ENCODE data around the gene FKBP5.
A peak's percentile ranks its signal among the peaks of the same experiment; 100 is the strongest.
"Not testable (repeated sequence)": the region's sequence is repeated elsewhere in the genome, so short reads cannot be mapped to it uniquely, and the experiment has no call there.

FKBP5 gene

DNA sequence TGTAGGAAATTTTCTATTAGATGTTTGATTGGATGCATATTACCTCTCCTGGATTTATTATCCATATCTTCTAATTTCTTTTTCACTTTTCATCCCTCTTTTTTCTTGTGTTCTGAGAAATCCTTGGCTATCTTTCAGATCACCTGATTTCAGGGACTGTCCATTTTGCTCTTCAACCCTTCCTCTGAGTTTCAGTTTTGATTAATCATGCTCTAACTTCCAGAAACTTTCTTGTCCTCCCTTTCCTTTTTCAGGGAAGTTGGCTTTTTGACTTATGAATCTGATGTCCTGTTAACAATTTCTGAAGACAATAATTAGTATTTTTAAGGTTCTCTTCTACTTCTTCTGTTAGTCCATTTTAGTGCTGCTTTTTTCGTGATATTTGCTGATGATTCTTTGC lies 79.1 kb downstream of the FKBP5 start:
- DNase-seq (ENCODE audit: low spot score): no peak

DNA sequence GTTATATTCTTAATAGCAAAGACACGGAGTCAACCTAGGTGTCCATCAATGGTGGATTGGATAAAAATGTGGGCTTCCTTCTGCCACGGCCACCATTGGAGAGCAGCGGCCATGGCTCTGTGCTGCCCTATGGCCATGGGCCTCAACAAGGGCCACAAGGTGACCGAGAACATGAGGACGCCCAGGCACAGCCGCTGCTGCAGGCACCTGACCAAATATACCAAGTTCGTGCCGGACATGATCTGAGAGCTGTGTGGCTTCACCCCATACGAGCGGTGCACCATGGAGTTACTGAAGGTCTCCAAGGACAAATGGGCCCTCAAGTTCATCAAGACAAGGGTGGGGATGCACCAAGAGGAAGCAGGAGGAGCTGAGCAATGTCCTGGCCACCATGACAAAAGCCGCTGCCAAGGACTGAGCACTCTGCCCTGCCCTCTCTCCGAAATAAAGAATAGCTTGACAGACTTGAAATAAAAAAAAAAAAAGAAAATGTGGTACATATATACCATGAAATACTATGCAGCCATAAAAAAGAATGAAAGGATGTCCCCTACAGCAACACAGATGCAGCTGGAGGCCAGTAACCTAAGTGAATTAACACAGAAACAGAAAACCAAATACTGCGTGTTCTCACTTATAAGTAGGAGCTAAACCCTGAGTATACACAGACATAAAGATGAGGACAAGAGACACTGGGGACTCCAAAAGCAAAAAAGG lies 81.0 kb downstream of the FKBP5 start:
- DNase-seq (ENCODE audit: low spot score): no peak

DNA sequence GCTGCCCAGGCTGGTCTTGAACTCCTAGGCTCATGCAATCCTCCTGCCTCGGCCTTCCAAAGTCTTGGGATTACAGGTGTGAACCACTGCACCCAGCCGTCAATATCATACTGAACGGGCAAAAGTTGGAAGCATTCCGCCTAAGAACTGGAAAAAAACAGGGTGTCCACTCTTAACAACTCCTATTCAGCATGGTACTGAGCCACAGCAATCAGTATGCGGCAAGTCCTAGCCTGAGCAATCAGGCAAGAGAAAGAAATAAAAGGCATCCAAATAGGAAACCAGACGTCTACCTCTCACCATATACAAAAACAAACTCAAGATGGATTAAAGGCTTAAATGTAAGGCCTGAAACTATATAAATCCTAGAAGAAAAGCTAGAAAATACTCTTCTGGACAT lies 83.1 kb downstream of the FKBP5 start:
- DNase-seq (ENCODE audit: low spot score): no peak

DNA sequence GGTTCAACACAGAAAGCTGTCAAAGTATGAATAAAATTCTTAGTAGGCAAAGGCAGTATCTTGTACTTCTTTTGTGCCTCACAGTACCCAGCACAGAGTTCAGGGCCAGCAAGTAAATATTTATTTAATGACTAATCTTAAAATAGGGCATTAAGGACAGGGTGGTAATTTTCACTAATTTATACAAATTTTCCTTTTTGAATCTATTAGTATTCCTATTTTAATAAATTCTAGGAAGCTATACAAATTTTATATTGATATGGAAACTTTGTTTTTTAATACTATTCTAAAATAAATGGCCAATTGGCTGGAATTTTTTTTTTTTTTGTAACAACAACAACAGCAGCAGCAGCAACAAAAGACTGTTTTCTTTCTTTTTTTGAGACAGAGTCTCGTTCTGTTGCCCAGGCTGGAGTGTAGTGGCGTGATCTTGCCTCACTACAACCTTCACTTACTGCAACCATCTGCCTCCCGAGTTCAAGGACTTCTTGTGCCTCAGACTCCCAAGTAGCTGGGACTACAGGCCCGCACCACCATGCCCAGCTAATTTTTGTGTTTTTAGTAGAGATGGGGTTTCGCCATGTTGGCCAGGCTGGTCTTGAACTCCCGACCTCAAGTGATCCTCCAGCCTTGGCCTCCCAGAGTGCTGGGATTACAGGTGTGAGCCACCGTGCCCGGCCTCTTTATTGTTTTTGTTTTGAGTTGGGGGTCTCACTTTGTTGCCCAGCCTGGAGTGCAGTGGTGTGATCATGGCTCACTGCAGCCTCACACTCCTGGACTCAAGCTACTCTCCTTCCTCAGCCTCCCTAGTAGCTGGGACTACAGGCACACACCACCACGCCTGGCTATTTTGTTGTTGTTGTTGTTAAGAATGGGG lies 85.2 kb downstream of the FKBP5 start:
- DNase-seq (ENCODE audit: low spot score): peak; percentile 20

DNA sequence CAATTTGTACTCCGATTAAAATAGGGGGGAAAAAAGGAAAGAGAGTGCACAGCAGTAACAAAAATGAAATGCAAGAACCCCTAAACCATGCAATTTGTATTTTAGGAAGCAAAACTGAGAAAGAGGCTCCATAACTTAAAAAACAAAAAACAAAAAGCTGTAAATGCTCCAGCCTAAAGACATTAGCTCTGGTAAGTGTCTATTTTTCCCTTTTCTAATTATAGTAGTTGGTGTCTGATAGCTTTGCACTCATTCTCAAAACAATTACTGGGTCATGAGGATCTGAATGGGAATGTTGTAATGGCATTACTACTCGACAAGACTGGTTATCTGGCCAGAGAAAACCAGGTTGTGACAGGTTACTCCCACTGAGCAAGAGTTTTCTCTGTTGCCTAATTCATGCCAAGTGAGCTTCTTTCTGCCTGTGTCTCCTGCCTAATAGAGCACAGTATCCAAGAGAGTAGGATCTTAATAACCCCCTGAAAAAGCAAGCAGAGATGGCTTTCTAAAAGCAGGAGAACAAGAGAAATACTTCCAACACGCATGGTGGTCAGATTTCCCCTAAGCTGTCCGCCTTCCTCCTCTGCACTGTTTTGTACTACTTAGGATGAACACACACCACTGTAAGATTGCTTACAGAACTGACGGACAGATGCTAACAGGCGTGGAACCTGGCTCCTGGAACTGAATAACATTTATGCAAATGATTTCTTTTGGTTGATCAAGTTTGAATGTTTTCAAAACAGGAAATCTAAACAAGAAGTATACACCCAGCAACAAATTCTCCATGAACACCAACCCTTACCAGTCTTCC lies 86.4 kb downstream of the FKBP5 start:
- DNase-seq (ENCODE audit: low spot score): peak; percentile 44

DNA sequence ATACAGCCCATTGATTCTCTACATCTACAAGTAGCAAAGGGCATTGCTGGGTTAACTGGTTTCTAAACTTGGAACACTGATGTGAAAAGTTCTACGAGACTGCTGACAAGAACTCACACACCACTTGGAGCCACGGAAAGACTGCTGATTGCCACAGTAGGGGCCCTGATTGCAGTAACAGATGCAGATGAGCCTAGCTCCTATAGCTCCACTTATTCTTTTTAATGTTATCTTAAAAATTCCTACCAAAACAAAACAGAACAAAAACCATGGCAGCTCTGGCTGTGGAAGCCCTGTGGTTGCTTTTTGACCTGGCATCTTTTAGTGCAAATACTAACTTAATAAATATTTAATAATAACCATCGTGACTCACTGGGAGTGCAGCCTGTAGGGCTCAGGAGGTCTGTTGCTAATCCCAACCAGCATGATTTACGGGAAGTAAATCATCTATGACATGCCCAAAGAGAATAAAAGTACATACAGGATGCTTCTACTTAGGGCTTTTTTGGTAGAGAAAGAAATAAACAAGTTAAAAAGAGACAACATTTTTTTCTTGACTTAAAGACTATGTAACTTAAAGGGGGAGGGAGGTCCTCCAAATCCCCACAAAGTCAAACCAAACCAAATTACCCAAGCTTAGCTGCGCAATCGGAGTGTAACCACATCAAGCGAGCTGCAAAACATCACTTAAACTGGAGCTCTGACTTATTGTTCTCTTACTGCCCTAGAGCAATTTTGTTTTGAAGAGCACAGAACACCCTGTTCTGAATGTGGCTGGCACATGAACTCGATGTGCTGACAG lies 87.2 kb downstream of the FKBP5 start:
- DNase-seq (ENCODE audit: low spot score): peak; percentile 85

DNA sequence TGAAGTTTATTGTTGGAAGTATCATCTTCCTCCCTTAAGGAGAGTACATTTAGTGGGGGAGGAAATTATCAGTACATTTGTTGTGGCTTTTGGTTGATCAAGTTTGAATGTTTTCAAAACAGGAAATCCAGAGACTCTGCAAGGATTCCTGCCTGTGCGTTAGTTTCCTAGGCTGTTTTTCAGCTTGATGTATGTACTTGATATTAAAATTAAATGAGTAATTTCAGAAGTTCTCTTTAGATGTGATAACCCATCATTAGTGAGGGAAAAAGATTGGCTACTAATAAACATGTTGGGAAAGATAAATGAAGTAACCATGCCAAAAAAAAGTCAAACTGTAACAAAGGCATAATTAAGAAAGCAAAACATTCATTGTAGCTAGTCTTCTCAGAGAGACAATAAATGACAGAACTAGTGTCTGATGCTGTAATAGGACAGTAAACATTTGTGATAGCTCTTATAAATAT lies 88.0 kb downstream of the FKBP5 start:
- peak; percentile 33 for DNase-seq (ENCODE audit: low spot score)

DNA sequence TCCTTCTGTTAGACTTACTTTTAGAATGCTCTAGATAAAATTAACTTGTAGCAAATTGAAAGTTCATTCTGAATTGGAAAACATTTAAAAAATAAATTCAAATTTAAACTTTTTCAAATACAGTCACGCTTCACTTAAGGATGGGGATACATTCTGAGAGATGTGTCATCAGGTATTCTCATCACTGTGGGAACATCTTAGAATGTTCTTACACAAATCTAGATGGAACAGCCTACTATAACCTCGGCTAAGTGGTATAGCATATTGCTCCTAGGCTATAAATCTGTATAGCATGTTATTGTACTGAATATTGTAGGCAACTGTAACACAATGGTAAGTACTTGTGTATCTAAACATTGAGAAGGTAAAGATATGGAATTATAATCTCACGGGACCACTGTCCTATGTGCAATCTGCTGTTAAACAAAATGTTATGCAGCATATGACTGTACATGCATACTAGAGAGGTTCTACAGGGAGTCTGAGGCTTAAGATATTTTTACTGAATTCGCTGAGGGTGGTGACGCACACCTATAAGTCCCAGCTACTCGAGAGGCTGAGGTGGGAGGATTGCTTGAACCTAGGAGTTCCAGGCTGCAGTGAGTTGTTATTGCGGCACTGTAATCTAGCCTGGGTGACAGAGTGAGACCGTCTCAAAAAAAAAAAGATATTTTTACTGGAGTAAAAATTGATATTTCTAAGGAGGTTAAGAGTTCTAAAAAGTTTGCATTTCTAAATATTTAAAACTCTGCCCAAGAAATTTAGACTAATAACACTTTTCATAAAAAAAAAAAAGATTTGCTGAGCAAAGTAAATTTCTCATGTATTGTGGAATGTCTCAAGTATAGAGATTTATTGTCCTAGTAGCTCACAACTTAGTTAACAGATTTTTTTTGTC lies 88.7 kb downstream of the FKBP5 start:
- DNase-seq (ENCODE audit: low spot score): no peak

DNA sequence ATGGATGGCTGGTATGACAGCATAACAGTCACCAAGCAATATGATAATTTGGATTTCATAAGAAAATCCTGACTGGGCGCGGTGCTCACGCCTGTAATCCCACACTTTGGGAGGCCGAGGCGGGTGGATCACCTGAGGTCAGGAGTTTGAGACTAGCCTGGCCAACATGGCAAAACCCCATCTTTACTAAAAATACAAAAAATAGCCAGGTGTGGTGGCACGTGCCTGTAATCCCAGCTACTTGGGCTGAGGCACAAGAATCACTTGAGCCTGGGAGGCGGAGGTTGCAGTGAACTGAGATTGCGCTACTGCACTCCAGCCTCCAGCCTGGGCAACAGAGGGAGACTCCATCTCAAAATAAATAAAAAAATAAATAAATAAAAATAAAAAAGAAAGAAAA lies 90.1 kb downstream of the FKBP5 start:
- DNase-seq (ENCODE audit: low spot score): not testable (repeated sequence)

DNA sequence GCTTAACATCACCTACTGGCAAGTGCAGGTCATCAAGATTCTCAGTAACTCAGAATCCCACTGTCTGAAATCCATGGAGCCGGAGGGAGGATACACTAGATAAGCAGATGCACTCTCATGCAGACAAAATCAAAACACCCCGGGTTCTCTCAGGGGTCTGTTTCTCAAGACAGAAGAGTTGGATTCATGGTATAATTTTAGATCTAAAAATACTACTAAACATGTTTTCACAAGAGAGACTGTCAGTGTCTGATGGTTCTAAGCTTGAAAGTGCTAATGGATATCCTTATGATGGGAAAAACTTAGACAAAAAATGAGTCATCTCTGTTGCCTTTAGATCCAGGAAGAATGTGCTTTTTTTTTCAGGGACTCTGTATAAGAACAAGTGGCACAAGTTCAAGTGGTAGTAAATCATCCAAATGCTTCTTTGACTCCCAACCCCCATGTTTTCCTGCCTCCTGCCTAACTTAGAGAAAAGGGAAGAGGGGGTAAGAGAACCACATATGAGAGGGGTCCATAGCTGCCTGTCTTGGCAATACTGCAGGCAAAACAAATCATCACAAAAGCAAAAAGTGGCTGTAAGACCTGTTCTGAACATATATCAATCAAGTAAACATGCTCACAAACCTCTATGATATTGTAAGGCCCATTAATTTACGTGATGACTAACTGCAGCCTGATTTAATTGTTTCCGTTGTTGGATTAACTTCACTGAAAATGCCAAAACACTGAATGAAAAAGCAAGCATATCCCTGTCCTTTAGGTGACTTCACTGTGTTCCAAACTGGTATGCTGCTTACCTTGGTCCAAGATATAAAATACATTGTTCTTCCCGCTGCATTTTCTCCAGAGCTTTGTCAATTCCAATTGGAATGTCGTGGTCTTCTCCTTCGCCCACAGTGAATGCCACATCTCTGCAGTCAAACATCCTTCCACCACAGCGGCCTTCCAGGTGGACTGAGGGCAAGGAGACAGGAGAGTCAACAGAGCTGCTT lies 92.0 kb downstream of the FKBP5 start:
- DNase-seq (ENCODE audit: low spot score): no peak

DNA sequence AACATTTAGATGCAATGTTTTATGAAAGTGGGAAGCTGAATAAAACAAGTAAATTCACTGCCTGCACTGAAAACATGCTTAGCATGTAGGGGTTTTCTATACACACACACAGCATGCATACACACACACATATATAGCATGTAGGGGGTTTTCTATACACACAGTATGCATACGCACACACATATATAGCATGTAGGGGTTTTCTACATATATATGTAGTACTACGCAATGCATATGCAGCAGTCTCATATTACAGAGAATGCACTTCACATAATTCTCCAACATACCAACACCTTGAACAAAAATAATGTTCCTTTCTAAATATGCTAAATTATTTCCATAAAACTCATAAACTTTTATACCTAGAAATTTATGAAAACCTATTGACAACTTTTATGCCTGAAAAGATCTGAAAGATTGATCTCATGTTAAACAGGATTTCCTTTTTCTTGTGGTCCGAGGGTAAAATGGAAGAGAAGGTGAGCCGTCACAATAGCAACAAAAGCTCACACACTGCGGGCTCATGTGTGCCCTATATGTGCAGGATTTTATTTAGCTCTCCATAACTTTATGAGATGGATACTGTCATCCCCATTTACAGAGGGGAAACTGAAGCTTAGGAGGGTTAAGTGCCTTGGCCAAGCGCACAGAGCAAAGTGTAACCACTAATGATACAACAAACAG lies 94.1 kb downstream of the FKBP5 start:
- no peak for DNase-seq (ENCODE audit: low spot score)

DNA sequence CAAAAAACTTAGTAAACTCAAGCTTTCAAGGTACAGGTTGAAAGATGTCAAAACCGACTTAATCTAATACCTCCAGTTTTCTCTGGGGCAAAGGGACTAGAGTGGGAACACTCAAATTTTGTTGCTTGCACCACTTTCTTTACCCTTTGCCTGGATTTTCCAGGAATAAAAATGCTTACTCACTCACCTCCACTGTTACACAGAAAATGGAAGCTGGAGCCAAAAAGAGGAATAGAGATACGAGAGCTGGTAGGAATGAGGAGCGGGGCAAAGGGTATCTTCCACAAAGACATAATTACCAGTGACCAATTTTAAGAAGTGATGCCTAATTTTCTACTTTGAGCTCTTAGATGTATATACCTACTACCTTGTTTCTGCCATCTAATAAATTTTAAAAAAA lies 96.5 kb downstream of the FKBP5 start:
- DNase-seq (ENCODE audit: low spot score): no peak

DNA sequence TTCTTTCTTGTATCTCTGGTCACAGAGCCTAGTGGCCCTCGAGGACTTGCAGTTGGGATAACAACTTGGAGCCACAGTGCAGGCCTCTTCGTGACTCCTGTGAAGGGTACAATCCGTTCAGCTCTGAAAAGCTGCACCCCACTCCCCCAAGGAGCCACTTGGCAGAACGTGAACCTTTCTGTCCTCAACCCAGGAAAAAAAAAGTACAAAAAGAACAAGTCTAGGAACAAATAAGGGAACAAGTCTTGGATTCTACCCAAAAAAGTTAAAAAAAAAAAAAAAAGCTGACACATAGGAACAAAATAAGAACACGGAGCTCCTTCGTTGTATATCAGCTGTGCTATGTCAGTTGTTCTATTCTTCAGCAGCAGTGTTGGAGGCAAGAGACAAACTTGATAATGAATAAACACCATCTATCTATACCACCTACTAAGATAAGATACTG lies 98.1 kb downstream of the FKBP5 start:
- DNase-seq (ENCODE audit: low spot score): no peak

DNA sequence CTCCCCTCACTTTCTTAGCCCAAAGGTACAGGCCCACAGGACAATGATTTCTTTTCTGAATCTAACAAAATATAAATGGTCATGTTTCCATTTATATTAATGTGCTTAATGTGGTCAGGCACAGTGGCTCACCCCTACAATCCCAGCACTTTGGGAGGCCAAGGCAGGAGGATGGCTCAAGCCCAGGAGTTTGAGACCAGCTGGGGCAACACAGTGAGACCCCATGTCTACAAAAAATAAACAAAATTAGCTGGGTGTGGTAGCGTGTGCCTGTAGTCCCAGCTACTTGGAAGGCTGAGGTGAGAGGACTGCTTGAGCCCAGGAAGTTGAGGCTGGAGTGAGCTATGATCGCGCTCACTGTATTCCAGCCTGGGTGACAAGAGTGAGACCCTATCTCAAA lies 98.8 kb downstream of the FKBP5 start:
- DNase-seq (ENCODE audit: low spot score): no peak

DNA sequence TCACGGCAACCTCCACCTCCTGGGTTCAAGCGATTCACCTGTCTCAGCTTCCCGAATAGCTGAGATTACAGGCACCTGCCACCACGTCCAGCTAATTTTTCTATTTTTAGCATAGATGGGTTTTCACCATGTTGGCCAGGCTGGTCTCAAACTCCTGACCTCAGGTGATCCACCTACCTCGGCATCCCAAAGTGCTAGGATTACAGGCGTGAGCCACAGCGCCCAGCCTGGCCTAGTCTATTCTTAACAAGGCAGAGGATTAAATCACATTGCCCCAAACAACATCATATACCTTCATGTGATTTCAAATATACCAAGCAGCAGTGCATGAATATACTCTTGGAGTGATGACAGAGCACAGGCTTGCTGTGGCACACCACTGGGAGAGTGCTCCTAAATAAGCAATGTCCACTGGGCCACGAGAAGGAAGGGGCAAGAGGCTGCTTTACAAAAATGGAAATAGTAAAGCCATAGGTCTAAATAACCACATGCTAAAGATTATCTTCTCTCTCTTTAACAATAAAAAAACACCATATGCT lies 99.4 kb downstream of the FKBP5 start:
- DNase-seq (ENCODE audit: low spot score): no peak

DNA sequence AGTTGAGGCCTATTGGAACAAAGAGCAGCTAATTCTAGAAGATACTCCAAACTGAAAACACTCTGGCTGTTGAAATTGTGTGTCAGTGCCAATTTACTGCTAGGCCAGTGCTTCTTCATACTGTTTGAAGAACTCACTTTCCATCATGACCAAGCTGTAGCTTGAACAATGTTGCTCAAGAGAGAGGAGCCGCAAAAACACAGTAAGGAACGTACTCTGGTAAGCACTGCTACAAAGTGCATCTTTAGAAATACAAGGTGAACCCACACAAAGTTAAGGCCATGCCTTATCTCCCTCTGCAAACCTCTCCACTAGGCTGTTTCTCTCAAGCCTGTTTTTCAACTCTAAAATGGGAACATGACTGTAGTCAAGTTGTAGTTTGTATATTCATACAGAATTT lies 101.5 kb downstream of the FKBP5 start:
- no peak for DNase-seq (ENCODE audit: low spot score)

DNA sequence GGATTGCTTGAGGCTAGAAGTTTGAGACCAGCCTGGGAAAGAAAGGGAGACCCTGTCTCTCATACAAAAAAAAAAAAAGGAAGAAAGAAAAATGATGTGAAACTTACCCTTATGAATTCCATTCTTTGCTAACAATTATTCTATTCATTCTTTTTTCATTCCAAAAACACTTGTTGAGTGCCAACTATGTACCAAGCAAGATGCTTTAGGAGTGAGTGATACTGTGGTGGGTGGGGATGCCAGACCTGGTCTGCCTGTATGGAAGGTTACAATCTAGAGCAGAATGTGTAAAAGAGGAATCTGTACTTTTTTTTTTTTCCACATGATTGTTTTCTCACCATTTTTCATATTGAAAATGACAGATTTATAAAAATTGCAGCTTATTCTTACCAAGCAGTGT lies 102.2 kb downstream of the FKBP5 start:
- no peak for DNase-seq (ENCODE audit: low spot score)

DNA sequence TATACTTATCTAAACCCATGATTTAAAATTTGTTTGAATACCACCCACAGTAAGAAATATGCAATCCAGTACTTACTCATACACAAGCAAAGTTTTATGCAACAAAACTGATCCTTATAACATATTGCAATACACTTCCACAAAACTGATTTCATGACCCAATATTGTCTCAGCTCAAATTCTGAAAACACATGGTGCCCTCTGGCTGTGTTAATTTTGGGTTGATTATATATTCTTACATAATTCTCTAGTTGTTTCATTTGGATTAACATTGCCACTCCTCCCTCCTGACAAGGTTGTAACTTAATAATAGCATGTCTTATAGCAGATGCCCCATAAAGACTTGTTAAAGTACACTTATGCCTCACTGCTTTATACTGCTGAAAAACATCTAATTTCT lies 103.1 kb downstream of the FKBP5 start:
- DNase-seq (ENCODE audit: low spot score): no peak
